ENCODE results near the gene MYT1.
"Not testable (repeated sequence)": the region's sequence is repeated elsewhere in the genome, so short reads cannot be mapped to it uniquely, and the experiment has no call there.

MYT1 gene

DNA sequence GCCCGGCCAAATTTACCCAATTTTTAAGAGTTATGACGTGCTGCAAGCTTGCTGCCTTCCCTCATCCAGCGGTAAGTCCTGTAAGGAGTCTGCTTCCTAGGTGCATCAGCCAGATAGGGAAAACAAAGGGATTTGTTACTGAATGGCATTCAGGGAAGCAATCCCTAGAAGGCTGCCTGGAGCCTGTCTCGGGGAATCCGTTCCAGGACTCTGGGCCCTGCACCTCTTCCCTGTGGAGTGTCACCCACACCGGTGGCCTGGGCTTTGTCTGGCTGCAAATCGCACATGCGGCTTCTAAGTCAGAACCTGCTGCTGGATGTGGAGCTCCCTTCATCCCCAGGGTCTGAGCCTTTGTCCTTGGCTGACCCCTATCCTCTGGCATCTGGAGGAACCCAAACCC, 7.0 kb downstream of the MYT1 start:
- DNase-seq: no peak

DNA sequence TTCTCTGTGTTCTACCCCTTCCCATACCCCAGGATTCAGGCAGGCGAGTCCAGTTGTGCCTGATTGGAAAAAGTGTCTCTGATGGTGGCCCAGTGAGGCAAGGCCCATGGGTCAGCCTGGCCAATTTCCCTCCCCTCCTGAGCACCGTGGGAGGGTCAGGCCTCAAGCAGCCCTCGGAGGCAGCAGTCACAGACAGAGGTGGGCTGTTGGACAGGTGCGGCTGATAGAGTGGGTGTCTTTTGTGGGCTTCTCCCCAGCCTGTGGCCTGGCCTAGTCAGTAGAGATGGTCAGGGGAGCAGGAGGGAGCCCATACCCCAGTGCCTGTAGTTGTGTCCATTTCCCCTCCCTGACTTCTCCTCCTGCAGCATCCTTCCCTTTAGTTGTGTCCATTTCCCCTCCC, 8.9 kb downstream of the MYT1 start:
- DNase-seq: no peak

DNA sequence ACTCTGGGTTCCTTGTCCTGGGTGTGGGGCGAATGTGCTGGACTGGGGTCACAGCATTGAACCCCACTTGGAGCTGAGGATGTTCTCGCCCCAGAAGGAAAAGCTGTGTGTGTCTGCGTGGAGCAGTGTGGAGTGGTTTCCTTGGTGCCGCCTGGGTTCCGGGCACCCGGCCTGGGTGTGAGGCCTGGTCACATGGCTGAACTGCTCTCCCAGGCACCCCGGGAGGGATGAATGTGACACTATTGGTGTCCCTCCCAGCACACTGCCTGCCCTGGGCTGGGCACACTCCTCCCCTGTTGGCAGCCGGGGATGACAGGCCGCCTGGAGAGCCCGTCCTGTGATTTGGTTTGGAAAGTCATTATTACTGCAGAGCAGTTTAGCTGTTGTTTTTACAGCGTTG, 12.3 kb downstream of the MYT1 start:
- DNase-seq: no peak

DNA sequence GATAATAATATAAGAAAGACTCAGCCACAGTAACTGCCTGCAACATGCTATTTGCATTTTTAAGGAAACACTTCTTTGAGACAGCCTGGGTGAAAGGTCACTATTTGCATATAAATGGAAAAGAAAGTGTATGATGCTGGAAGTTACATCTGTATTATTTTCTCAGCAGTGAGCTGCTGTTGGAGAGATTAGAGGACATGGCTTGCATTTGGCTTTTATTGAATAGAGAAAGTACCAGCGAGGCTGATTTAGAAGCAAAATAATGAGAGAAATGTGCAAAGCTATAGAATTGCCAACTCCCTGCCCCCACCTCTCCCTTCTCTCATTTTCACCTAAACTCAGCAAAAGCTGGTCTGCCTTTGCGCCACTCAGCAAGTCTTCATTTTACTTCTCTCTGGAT, 12.7 kb downstream of the MYT1 start:
- no peak for DNase-seq

DNA sequence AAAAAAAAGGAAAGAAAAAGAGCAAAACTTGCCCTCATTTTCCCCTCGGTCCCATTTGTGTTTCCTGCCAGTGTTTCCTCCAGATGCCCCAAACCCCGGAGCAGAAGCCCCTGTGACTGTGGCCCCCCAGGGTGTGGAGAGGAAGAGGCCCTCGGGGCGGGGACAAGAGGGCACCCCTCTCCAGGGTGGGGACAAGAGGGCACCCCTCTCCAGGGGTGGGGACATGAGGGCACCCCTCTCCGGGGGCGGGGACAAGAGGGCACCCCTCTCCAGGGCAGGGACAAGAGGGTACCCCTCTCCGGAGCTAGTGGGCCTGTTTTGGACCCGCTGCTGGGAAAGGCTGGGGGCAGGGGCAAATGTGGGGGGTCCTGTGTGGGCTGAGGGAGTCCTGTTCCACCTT, 13.1 kb downstream of the MYT1 start:
- DNase-seq: no peak

DNA sequence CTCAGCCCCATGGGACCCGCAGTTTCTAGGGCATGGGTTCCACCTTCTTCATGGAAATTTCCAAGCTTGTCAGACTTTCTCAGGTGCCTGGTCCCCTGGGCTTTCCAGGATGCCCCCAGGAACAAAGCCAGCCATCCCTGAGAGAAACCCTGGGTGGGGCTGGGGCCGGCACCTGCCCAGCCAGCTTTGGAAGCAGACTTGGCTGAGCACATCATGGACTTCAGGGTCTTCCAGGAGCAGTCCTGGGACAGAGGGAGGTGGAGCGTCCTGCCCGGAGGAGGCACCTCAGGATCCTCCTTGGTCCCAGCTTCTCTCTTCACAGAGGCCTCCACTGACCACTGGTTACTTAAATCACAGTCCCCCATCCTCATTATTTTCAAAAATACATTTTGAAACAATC, 13.5 kb downstream of the MYT1 start:
- DNase-seq: no peak

DNA sequence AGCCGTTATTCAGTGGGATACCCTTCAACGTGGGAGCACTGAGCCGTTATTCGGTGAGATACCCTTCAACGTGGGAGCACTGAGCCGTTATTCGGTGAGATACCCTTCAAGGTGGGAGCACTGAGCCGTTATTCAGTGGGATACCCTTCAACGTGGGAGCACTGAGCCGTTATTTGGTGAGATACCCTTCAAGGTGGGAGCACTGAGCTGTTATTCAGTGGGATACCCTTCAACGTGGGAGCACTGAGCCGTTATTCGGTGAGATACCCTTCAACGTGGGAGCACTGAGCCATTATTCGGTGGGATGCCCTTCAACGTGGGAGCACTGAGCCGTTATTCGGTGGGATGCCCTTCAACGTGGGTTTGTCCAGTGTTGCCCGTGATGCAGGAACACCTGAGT, 14.7 kb downstream of the MYT1 start:
- not testable (repeated sequence) for DNase-seq

DNA sequence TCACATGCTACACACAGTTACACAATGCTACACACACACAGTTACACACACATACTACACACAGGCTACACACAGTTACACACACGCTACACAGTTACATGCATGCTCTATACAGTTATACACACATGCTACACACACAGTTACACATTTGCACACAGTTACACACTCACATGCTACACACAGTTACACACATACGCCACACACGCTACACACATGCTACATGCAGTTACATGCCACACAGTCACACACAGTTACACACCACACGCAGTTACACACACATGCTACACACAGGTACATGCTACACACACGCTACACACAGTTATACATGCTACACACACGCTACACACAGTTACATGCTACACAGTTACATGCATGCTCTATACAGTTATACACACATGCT, 15.6 kb downstream of the MYT1 start:
- DNase-seq: no peak

DNA sequence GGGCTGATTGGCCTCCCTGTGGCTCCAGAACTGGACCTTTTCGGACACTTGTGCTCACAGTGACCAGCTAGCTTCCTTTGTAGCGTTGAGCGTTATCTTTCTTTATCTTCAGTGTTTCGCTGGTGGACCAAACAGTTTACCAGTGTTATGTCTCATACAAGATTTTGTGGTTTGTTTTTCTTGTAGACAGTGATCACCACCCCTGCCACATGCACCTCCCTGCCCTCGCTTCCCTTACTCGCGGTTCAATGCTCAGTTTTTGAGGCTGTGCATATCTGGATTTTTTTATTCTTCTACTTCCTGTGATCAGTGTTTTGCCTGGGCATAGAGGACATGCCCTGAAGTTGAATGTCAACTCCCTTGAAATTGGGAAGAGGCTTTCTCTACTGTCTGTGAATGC, 16.4 kb downstream of the MYT1 start:
- DNase-seq: no peak

DNA sequence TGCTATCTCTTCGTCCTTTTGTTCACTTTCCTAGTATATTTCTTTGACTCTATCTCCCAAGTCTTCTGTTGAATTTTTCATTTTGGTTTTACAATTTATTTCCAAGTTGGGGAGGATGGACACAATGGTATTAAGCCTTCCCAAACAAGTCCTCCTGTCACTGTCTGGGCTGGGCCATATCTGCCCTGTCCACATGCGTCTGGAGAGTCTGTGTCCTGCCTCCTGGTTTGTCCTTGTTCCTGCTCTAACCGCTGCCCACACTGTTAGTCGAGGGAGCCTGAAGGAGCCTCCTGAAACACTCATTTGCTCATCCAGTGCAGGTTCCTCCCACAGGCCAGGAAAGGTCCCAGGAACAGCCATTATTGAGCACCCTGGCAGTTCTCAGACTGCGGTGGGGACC, 17.1 kb downstream of the MYT1 start:
- DNase-seq: no peak

DNA sequence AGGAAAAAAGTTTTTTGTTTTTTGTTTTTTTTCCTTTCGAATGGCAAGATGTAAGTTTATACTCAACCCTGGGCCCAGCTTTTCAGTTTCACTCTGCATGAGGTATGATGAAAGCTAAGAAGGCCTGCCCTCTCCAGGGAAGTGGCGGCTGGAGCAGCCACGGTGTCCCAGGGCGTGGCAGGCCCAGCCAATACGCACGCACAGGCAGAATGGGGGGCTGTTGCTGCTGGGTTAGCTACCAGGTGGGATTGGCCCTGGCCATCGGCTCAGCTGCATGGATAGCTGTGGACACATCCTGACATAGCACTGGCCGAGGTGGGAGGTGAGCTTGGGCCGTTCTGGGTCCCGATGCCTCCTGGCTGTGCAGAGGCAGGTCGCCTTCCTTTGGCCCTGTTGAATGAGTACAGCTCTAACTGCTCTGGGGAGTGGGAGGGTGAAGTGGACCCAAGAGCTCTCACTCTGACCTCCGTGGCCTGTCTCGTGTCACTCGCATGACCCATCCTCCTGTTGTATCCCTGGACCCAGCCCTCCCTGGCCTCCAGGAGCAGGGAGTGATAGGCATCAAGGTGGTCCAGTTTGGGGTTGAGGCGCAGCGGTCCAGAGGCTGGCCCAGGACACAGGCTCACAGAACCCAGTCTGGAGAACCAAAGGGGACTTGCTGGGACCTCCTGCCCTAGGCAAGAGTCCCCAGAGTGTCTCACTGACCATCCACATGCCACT, 18.1 kb downstream of the MYT1 start:
- no peak for DNase-seq

DNA sequence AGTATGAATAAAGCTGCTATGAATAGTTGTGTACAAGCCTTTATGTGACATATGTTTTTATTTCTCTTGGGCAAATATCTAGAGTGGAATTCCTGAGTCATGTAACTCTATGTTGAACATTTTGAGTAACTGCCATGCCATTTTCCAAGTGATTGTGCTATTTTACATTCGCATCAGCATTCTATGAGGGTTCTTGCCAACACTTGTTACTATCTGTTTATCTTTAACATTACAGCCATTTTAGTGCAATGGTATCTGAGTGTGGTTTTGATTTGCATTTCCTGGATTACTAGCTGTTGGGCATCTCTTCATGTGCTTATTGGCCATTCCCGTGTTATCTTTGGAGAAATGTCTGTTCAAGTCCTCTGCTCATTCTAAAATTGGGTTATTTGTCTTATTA, 19.1 kb downstream of the MYT1 start:
- DNase-seq: no peak

DNA sequence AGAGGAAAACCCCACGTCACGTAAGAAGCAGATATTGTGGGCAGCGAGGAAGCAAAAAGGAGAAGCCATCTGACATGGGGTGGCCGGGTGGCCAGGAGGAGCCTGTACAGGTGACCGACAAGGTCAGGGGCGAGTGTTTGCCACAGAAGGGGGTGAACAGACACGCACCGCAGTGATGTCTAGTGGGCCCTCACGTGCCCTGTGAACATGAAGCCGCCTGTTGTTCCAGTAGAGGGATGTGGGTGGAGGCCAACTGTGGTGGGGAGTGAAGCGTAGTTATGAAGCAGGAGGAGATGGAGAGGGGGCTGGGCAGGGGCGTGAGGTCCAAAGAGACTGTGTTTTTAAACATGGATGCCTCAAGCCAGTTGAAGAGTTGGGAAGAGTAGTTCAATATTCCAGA, 20.5 kb downstream of the MYT1 start:
- no peak for DNase-seq

DNA sequence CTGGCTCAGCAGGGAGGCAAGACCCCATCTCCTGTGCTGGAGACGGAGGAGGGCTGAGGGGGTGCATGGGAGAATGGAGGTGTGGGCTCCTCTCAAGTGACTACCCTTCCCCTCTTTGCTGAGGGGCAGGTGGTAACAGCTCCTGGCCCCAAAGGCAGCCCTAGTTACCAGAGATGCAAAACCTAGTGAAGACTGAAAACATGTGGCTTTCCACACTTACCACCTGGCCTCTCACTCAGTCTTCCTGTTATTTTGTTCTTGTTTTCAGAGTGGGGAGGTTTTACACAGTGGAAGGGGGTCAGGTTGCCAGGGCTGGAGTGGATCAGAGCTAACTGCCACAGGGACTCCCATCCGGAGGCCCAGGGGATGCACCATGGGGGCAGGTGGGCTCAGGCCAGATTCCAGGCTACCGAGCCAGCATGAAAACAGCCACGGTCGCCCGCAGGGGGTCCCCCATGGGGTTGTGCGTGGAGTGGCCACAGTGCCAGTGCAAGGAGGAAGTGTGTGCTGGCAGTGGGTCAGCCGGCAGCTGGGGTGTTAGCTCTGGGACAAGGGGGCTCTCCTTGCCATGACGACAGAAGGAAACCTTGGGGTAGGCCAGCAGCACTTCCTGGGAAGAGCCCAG, 21.1 kb downstream of the MYT1 start:
- no peak for DNase-seq

DNA sequence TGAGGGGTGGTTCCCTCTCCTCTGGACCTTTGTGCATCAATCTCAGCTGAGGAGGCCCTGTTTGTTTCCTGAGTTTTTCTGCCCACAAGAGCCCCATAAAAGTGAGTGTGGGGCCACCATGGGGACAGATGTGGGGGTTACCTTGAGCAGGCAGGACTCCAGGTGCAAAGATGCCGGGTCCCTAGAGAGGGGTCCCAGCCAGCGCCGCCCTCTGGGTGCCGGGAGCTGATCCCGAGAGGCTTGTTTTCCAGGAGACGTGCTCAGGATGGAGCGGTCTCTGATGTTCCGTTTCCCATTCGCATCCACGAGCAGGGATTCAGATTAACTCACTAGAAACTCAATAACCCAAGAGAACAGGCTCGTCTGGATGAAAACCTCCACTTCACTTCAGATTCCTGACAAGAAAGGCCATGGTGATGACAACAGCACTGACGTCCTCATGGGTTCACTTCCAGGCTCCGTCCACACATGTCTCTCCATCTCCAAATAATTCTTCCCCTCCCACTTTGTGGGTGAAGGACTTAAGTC, 21.9 kb downstream of the MYT1 start:
- DNase-seq: no peak

DNA sequence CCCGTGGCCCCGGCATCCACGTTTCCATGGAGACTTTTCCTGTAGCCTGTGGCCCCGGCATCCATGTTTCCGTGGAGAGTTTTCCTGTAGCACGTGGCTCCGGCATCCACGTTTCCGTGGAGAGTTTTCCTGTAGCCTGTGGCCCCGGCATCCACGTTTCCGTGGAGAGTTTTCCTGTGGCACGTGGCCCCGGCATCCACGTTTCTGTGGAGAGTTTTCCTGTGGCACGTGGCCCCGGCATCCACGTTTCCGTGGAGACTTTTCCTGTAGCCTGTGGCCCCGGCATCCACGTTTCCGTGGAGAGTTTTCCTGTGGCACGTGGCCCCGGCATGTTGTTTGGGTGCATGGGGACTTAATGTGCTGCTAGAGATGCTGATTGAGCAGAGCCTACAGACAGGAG, 23.0 kb downstream of the MYT1 start:
- not testable (repeated sequence) for DNase-seq

DNA sequence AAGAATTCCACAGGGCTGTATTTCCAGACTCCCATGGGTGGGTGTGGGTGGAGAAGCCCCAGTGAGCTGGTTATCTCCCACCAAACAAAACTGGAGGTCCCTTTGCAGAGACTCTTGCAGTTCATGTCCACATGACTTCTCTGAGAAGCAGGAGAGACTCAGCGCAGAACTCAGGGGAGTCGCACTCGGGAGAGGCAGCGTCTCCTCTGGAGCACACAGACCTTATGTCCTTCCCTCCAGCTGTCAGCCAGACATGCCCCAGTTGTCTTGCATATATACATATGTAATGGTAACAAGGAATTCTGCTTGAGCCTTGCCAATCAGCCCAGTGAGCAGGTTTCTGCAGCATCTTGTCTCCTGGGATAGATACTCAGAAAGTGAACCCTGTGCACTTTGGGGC, 23.8 kb downstream of the MYT1 start:
- DNase-seq: no peak

DNA sequence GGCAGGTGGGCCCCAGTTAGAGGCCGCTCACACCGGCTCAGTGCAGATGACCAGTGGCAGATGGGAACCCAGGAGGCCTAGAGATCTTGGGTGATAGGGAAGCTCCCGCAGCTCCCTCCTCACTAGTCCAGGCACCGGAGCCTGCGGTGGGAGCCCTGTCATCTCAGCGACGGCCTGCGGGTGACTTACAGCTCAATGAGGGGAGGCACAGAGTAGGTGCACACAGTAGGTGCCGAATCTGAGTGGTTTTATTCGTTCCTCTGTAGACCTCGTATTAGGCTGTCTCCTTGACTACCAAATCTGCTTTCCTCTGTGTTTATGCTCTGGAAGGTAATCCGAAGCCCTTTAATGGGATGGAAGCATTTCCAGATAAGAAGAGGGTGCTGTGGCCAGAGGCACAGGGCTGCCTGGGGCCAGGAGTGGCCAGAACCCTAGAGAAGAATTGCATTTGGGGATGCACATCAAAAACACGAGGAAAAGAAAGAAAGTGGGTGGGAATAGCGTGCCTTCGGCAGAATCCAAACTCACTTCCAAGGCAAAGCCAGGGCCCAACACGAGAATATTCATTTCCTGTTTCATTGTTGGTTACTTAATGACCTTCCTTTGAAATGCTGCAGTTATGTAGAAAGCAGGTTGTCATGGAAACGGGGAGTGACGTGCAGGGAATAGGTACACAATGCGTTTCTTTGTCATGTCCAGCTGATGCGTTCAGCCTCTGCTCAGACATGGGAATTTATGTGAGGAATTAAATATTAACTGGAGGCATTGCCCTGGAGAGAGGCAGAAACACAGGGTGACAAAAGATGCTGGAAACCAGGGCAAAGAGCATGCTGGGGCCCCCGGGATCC, 24.7 kb downstream of the MYT1 start:
- DNase-seq: no peak

DNA sequence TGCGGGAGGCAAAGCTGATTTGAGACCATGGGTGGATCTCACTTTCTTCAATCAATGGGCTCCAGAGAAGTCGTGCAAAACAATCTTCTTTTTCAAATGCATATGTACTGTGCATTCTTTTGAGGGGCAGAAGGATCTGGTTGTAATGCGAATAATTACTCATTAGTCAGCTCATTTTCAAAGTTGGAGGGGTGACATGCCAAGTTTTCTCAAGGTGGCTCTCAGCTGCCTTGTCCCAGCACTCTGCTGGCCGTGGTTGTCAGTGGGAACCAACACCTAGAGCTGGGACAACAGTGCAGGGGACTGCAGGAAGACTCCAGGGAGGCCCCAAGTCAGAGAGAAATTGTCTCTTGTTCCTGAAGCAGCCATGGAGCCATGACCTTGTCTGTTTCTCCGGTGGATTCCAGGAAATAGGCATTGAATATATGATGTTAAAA, 25.3 kb downstream of the MYT1 start:
- DNase-seq: no peak

DNA sequence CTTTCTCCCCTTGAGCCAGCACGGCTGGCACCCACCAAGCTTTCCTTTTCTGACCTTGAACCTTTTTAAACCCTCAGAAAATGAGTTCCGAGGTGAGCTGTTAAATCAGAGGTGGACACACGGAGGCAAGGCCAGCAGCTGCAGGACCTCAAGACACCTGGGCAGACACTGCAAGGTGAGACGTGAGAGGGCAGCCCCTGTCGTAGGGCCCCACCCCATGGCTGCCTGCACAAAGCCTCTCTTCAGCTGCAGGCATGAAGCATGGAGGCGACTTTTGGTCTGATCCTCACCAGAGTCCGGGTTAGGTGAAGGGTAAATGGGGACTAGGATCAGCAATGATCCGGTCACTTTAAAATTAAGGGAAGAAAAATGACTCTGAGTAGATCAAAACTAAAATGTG, 25.7 kb downstream of the MYT1 start:
- DNase-seq: no peak

DNA sequence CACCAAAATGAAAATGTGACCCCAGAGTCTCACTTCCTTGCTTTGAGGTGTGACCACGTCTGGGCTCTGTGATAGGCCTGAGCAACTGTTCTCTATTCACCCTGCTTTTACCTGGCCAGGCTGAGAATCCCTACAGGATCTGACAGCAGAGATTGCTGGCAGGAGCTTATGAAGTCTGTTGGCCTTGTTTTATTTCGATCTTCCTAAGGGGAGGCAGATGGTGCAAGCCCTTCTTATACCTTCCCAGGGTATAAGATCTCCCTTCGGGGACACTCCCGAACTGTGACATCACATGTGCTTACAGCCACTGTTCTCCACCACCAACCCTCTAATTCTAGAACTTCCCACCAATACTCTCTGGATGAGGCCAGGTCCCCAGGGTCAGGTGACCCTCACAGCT, 26.8 kb downstream of the MYT1 start:
- no peak for DNase-seq

DNA sequence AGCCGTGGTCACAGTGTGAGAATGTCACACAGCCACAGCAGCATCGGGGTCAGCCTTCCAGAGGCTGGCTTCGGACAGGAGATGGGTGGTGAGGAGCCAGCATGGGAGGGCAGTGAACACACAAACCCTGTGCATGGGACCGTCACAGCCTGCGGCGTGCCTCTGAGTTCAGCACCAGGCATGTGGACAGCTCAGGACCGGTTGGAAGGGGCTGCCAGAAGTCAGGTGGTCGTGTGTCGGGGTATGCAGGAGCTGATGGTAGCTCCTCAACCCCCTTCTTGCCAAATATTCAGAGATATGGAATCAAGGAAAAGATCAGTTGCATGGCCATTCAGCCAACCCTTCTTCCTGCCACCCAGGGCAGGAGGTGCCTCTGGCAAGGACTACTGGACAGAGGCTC, 28.2 kb downstream of the MYT1 start:
- DNase-seq: no peak

DNA sequence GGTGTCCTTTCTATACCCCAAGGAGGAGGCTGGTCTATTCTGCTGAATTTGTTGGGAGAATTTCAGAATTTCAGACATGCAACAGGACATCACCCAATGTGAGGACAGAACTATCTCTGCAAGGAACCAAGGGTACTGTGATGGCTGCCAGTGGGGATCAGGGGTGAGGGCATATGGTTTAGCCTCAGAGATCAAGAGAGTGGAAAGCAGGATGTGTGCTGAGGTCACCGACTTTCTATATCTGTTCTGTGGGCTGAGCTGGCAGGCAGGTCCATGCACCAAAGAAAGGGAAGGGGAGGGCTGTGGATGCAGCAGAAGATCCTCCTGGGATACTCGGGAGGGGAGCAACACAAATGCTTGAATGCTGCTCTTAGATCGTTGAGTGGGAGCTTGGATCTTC, 28.8 kb downstream of the MYT1 start:
- no peak for DNase-seq

DNA sequence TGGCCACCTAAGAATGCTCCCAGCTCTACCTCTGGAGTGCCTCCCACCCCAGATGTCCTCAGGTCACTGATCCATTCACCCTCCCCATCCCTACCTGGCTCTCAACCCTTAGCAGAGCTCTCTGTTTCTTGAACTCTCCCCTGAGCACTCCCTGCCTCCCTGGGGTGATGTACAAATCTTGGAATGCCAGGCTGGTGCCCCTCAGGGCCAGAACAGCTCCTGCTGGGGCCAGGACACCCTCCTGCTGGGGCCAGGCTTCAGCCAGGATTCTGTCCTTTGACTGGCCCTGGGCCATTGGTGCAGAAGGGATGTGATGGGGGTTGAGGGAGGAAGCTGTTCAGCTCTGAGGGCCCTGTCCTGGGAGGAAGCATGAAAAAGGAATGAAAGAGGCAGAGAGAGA, 30.0 kb downstream of the MYT1 start:
- DNase-seq: no peak
